Body of pancreas (tissue), 4 donors: ENCODE measurements around the gene PCSK5. TPM values are rescaled to one million over a fixed set of nuclear protein-coding genes. Genes with fewer than 3 reads are reported as not detected.

Experiments used
- ATAC-seq: fragments of 150-250 bp; one replicate; pipeline ENCODE4 v1.9.1; 2016
- DNase-seq, 4 donors: peaks; one replicate each; pipeline ENCODE4 v3.0.0-alpha.2; 2019
- H3K27ac ChIP-seq, 4 donors: fragments of 200-600 bp; sonication (generic); 1 replicate in 3 of 4; 2 replicates in 1 of 4; pipeline versions ENCODE4 v1.5.1 to v1.6.1; 2016 to 2019; ENCODE audit warnings: mild to moderate bottlenecking in 1 of 4, mixed read lengths in 1 of 4, moderate library complexity in 1 of 4
- H3K27me3 ChIP-seq, 2 donors: fragments of 200-600 bp; sonication (generic); one replicate each; pipeline ENCODE4 v1.6.0; 2016; ENCODE audit warnings: mild to moderate bottlenecking in 1 of 2
- H3K36me3 ChIP-seq, 2 donors: fragments of 200-600 bp; sonication (generic); replicated peaks in 1 of 2; 2 replicates each; pipeline ENCODE4 v1.5.1; 2016; ENCODE audit warnings: low read depth in 2 of 2; ENCODE audit not compliant: insufficient read depth in 1 of 2
- H3K4me1 ChIP-seq: fragments of 200-600 bp; sonication (generic); one replicate; pipeline ENCODE4 v1.6.0; 2016
- H3K4me3 ChIP-seq, 2 donors: fragments of 200-600 bp; sonication (generic); 1 replicate in 1 of 2; 2 replicates in 1 of 2; pipeline ENCODE4 v1.5.1; 2016 to 2019
- H3K9me3 ChIP-seq, 3 donors: fragments of 200-600 bp; sonication (generic); 1 replicate in 2 of 3; 2 replicates in 1 of 3; pipeline ENCODE4 v1.5.1; 2016
- CTCF ChIP-seq, 7 experiments: fragments of 450-650 bp in 4 of 7; fragments of 200-600 bp in 3 of 7; sonication (generic) in 3 of 7; IDR thresholded peaks; one replicate each; pipeline ENCODE4 v1.5.1; 2016 to 2019; ENCODE audit warnings: antibody characterized with exemption in 7 of 7
- POLR2A ChIP-seq, 3 donors: fragments of 450-650 bp; IDR thresholded peaks; one replicate each; pipeline ENCODE4 v1.6.1; 2016; ENCODE audit warnings: antibody characterized with exemption in 3 of 3, mild to moderate bottlenecking in 2 of 3
- WGBS, 2 donors: methylation state at CpG; one replicate each; pipeline ENCODE4 v1.1.5; 2017; 5-methylcytosine and 5-hydroxymethylcytosine counted together
- intact Hi-C: fragments of 100-400 bp; cut with DNase I; formaldehyde crosslinking; loops from one replicate; pipeline ENCODE4 v1.15.1; 2023
- total RNA-seq, 2 donors: library from RNA; depleted of rRNA; stranded (reverse); fragments of >200 nt; gene quantifications; one replicate each; pipeline ENCODE4 v1.1.0, GENCODE V29; 2016

Gene PCSK5
- total RNA-seq, 2 donors from 2014 or later: 11.2 to 12.2 TPM

- Histone ChIP-seq H3K4me1 (no peaks in the 10 kb centered on the region), H3K36me3 (no peaks in the 10 kb centered on the region), H3K9me3 (no peaks in the 10 kb centered on the region), H3K4me3 (no peak overlapping the region), H3K27me3 (no peaks in the 10 kb centered on the region), H3K27ac (no peak overlapping the region)
- ATAC-seq: no peak
- intact Hi-C loops: no loop called here
- TF ChIP-seq CTCF (IDR thresholded peaks at IDR 0.05) (no peak), POLR2A (IDR thresholded peaks at IDR 0.05) (no peak)
- WGBS, 2 donors: 83 to 86% methylated on average over 6 of the region's 6 CpGs
- DNase-seq: no peak
These were observed 100.3 kb downstream of the PCSK5 start for GRCh38 chr9:75990576-75991304.

GRCh38 chr9:75992482-75993206 lies 102.2 kb downstream of the PCSK5 start:
- DNase-seq (no peak), ATAC-seq (no peak)
- 84 to 91% methylated on average over 8 of the region's 8 CpGs for WGBS, 2 donors

GRCh38 chr9:75993434-75993833 lies 103.0 kb downstream of the PCSK5 start:
- TF ChIP-seq CTCF (IDR thresholded peaks at IDR 0.05) (no peak), POLR2A (IDR thresholded peaks at IDR 0.05) (no peak)
- Histone ChIP-seq H3K4me3 (no peak overlapping the region), H3K4me1 (peaks cover 7% of the 10 kb centered on the region), H3K36me3 (no peaks in the 10 kb centered on the region), H3K9me3 (no peaks in the 10 kb centered on the region), H3K27ac (no peak overlapping the region), H3K27me3 (no peaks in the 10 kb centered on the region)
- intact Hi-C loops: no loop called here
- 96 to 100% methylated on average over 3 of the region's 3 CpGs for WGBS, 2 donors
- ATAC-seq (no peak), DNase-seq (no peak)

More at GRCh38 chr9:75992482-75993206, 102.2 kb downstream of the PCSK5 start:
- Histone ChIP-seq H3K9me3 (no peaks in the 10 kb centered on the region), H3K4me3 (no peak overlapping the region), H3K27me3 (no peaks in the 10 kb centered on the region), H3K4me1 (peaks cover 7% of the 10 kb centered on the region), H3K27ac (no peak overlapping the region), H3K36me3 (no peaks in the 10 kb centered on the region)
- TF ChIP-seq CTCF (IDR thresholded peaks at IDR 0.05): no peak
- TF ChIP-seq POLR2A (IDR thresholded peaks at IDR 0.05): no peak
- intact Hi-C loops: no loop called here

GRCh38 chr9:75995066-75995465 lies 104.6 kb downstream of the PCSK5 start:
- no peak for DNase-seq

More at GRCh38 chr9:75995066-75995465, 104.6 kb downstream of the PCSK5 start:
- peaks cover 7% of the 10 kb centered on the region for H3K4me1 ChIP-seq
- intact Hi-C loops: no loop called here
- no peak overlapping the region for H3K4me3 ChIP-seq
- no peaks in the 10 kb centered on the region for H3K36me3 ChIP-seq
- no peaks in the 10 kb centered on the region for H3K9me3 ChIP-seq
- TF ChIP-seq CTCF (IDR thresholded peaks at IDR 0.05) (no peak), POLR2A (IDR thresholded peaks at IDR 0.05) (no peak)
- no peak overlapping the region for H3K27ac ChIP-seq
- no peaks in the 10 kb centered on the region for H3K27me3 ChIP-seq
- no peak for ATAC-seq
